CD4-positive, CD25-positive, alpha-beta regulatory T cell (primary cell): ENCODE measurements around the gene NRP1. TPM values are rescaled to one million over a fixed set of nuclear protein-coding genes. Genes with fewer than 3 reads are reported as not detected.

Experiments used
- ATAC-seq, 2 donors: fragments of 150-1000 bp; cut with Tn5 transposase; one replicate each; pipeline ENCODE4 v1.10.0; 2021; ENCODE audit warnings: low read depth in 2 of 2, moderate number of reproducible peaks in 2 of 2, moderate library complexity in 1 of 2
- DNase-seq, 3 donors: peaks; one replicate each; pipeline versions ENCODE4 v3.0.0 to v3.0.0-alpha.2; 2012 to 2022; ENCODE audit warnings: mixed read lengths in 1 of 3
- H3K27ac ChIP-seq: one replicate; pipeline ENCODE4 v1.7.0; 2013; ENCODE audit warnings: mild to moderate bottlenecking, low read length; ENCODE audit not compliant: insufficient read depth, poor library complexity, severe bottlenecking
- H3K27me3 ChIP-seq: one replicate; pipeline ENCODE4 v1.7.0; 2013; ENCODE audit warnings: low read length; ENCODE audit not compliant: control insufficient read depth, insufficient read depth
- H3K36me3 ChIP-seq: one replicate; pipeline ENCODE4 v1.7.0; 2013; ENCODE audit warnings: mild to moderate bottlenecking, low read length, moderate library complexity; ENCODE audit not compliant: control insufficient read depth, insufficient read depth
- H3K4me1 ChIP-seq: 2 replicates; pipeline ENCODE4 v1.7.0; 2013; ENCODE audit warnings: mild to moderate bottlenecking, low read length; ENCODE audit not compliant: insufficient read depth, control insufficient read depth, poor library complexity, severe bottlenecking
- H3K4me3 ChIP-seq: one replicate; pipeline ENCODE4 v1.7.0; 2013; ENCODE audit warnings: low read depth, mild to moderate bottlenecking, low read length, moderate library complexity
- H3K9me3 ChIP-seq, 2 experiments: 1 replicate in 1 of 2; 2 replicates in 1 of 2; pipeline ENCODE4 v1.7.0; 2013; ENCODE audit warnings: low read length in 2 of 2, mild to moderate bottlenecking in 1 of 2, moderate library complexity in 1 of 2; ENCODE audit not compliant: control insufficient read depth in 2 of 2
- H3K27ac Mint-ChIP-seq, 3 donors: one replicate each; pipeline ENCODE4 v1.8.0; 2020 to 2022; ENCODE audit warnings: mild to moderate bottlenecking in 3 of 3, mixed read lengths in 3 of 3, moderate library complexity in 2 of 3
- H3K27me3 Mint-ChIP-seq: one replicate; pipeline ENCODE4 v1.8.0; 2022; ENCODE audit warnings: mild to moderate bottlenecking, mixed read lengths
- H3K36me3 Mint-ChIP-seq: one replicate; pipeline ENCODE4 v1.8.0; 2020; ENCODE audit warnings: mixed read lengths
- H3K4me1 Mint-ChIP-seq, 4 donors: one replicate each; pipeline ENCODE4 v1.8.0; 2020 to 2022; ENCODE audit warnings: mixed read lengths in 4 of 4, mild to moderate bottlenecking in 1 of 4
- H3K4me3 Mint-ChIP-seq, 4 donors: one replicate each; pipeline ENCODE4 v1.8.0; 2020 to 2022; ENCODE audit warnings: mild to moderate bottlenecking in 4 of 4, mixed read lengths in 4 of 4, moderate library complexity in 3 of 4
- H3K9me3 Mint-ChIP-seq, 7 donors: one replicate each; pipeline ENCODE4 v1.8.0; 2020 to 2022; ENCODE audit warnings: mixed read lengths in 7 of 7, mild to moderate bottlenecking in 3 of 7, moderate library complexity in 2 of 7
- polyA plus RNA-seq, 4 donors: library from polyadenylated mRNA; unstranded; fragments of 300-500 nt; fragmentation: Illumina TruSeq; gene quantifications; one replicate each; pipeline ENCODE4 v1.2.3, GENCODE V29; 2021
- total RNA-seq: library from RNA; stranded (reverse); gene quantifications from one replicate; pipeline ENCODE4 v1.2.3, GENCODE V29; 2022

The NRP1 gene
- total and polyA plus RNA-seq, 5 donors from 2014 or later, result 0.05 TPM; not detected in 4

GRCh38 chr10:33162248-33162575 lies 172.3 kb downstream of the NRP1 start:
- DNase-seq (no peak), ATAC-seq (no peak)
- H3K27me3 ChIP-seq, result no peaks in the 10 kb centered on the region
- Mint-ChIP-seq H3K27me3 (no peaks in the 10 kb centered on the region), H3K36me3 (peaks cover 3% of the 10 kb centered on the region), H3K27ac (peak overlapping the region in 1 of 3 donors; percentile 45), H3K9me3 (peaks cover 0 to 1% (median 0%) of the 10 kb centered on the region in 7 donors), H3K4me1 (peaks cover 4 to 14% (median 9%) of the 10 kb centered on the region in 4 donors), H3K4me3 (no peak overlapping the region)
- H3K27ac ChIP-seq, result no peak overlapping the region
- H3K4me3 ChIP-seq, result no peak overlapping the region
- H3K4me1 ChIP-seq, result peaks cover 4% of the 10 kb centered on the region
- no peaks in the 10 kb centered on the region for H3K9me3 ChIP-seq
- no peaks in the 10 kb centered on the region for H3K36me3 ChIP-seq

- H3K4me1 ChIP-seq, result peaks cover 4% of the 10 kb centered on the region
- no peaks in the 10 kb centered on the region for H3K9me3 ChIP-seq
- Mint-ChIP-seq H3K4me1 (peaks cover 4 to 14% (median 9%) of the 10 kb centered on the region in 4 donors), H3K9me3 (peaks cover 0 to 1% (median 0%) of the 10 kb centered on the region in 7 donors), H3K27ac (peak overlapping the region in 1 of 3 donors; percentile 57), H3K27me3 (no peaks in the 10 kb centered on the region), H3K36me3 (peaks cover 3% of the 10 kb centered on the region), H3K4me3 (no peak overlapping the region)
- DNase-seq, result no peak
- H3K36me3 ChIP-seq, result no peaks in the 10 kb centered on the region
- H3K27ac ChIP-seq, result no peak overlapping the region
- no peaks in the 10 kb centered on the region for H3K27me3 ChIP-seq
- no peak overlapping the region for H3K4me3 ChIP-seq
- no peak for ATAC-seq
These were observed 172.8 kb downstream of the NRP1 start for GRCh38 chr10:33161550-33162247.

GRCh38 chr10:33160151-33160550 lies 174.3 kb downstream of the NRP1 start:
- H3K9me3 Mint-ChIP-seq, result peaks cover 0 to 1% (median 0%) of the 10 kb centered on the region in 7 donors
- H3K36me3 Mint-ChIP-seq, result no peaks in the 10 kb centered on the region
- no peak overlapping the region for H3K4me3 Mint-ChIP-seq
- peaks cover 4% of the 10 kb centered on the region for H3K27me3 Mint-ChIP-seq
- Histone ChIP-seq H3K27ac (no peak overlapping the region), H3K9me3 (no peaks in the 10 kb centered on the region), H3K4me1 (peaks cover 13% of the 10 kb centered on the region), H3K36me3 (no peaks in the 10 kb centered on the region), H3K27me3 (no peaks in the 10 kb centered on the region), H3K4me3 (no peak overlapping the region)
- peaks cover 13 to 28% (median 19%) of the 10 kb centered on the region in 4 donors for H3K4me1 Mint-ChIP-seq
- DNase-seq (no peak), ATAC-seq (no peak)
- H3K27ac Mint-ChIP-seq, result peak overlapping the region in 1 of 3 donors; percentile 16

GRCh38 chr10:33157103-33157502 lies 177.4 kb downstream of the NRP1 start:
- no peaks in the 10 kb centered on the region for H3K27me3 ChIP-seq
- no peak overlapping the region for H3K4me3 ChIP-seq
- H3K4me1 Mint-ChIP-seq, result peaks cover 28 to 46% (median 35%) of the 10 kb centered on the region in 4 donors
- peaks cover 40% of the 10 kb centered on the region for H3K4me1 ChIP-seq
- H3K27ac Mint-ChIP-seq, result no peak overlapping the region
- H3K4me3 Mint-ChIP-seq, result no peak overlapping the region
- ATAC-seq (no peak), DNase-seq (no peak)
- peaks cover 3% of the 10 kb centered on the region for H3K36me3 Mint-ChIP-seq
- H3K9me3 ChIP-seq, result no peaks in the 10 kb centered on the region
- H3K27me3 Mint-ChIP-seq, result peaks cover 4% of the 10 kb centered on the region
- peaks cover 0 to 1% (median 0%) of the 10 kb centered on the region in 7 donors for H3K9me3 Mint-ChIP-seq
- no peak overlapping the region for H3K27ac ChIP-seq
- H3K36me3 ChIP-seq, result no peaks in the 10 kb centered on the region

GRCh38 chr10:33155720-33156638 lies 178.5 kb downstream of the NRP1 start:
- DNase-seq, result peak; percentile 33 to 85 (median 64)
- Histone ChIP-seq H3K9me3 (no peaks in the 10 kb centered on the region), H3K36me3 (no peaks in the 10 kb centered on the region), H3K4me1 (peaks cover 51% of the 10 kb centered on the region), H3K4me3 (peak overlapping the region; percentile 8), H3K27me3 (no peaks in the 10 kb centered on the region), H3K27ac (peak overlapping the region; percentile 34)
- Mint-ChIP-seq H3K4me3 (peak overlapping the region; percentile 8 to 85 (median 42)), H3K36me3 (peaks cover 3% of the 10 kb centered on the region), H3K27me3 (peaks cover 4% of the 10 kb centered on the region), H3K4me1 (peaks cover 31 to 54% (median 42%) of the 10 kb centered on the region in 4 donors), H3K9me3 (peaks cover 0 to 4% (median 0%) of the 10 kb centered on the region in 7 donors), H3K27ac (peak overlapping the region; percentile 67 to 74 (median 72))
- peak; percentile 68 to 73 for ATAC-seq

- ATAC-seq (no peak), DNase-seq (no peak)
- Histone ChIP-seq H3K4me3 (peak overlapping the region; percentile 63), H3K4me1 (peaks cover 63% of the 10 kb centered on the region), H3K27me3 (no peaks in the 10 kb centered on the region), H3K36me3 (no peaks in the 10 kb centered on the region), H3K9me3 (no peaks in the 10 kb centered on the region), H3K27ac (peak overlapping the region; percentile 77)
- peaks cover 3% of the 10 kb centered on the region for H3K36me3 Mint-ChIP-seq
- peaks cover 4% of the 10 kb centered on the region for H3K27me3 Mint-ChIP-seq
- no peak overlapping the region for H3K4me3 Mint-ChIP-seq
- H3K27ac Mint-ChIP-seq, result peak overlapping the region; percentile 72 to 94 (median 91)
- peaks cover 37 to 66% (median 54%) of the 10 kb centered on the region in 4 donors for H3K4me1 Mint-ChIP-seq
- peaks cover 0 to 4% (median 0%) of the 10 kb centered on the region in 7 donors for H3K9me3 Mint-ChIP-seq
These were observed 179.9 kb downstream of the NRP1 start for GRCh38 chr10:33154590-33154989.

- Mint-ChIP-seq H3K36me3 (peaks cover 3% of the 10 kb centered on the region), H3K27ac (peak overlapping the region; percentile 72 to 94 (median 91)), H3K9me3 (peaks cover 0 to 4% (median 0%) of the 10 kb centered on the region in 7 donors), H3K4me1 (peaks cover 37 to 66% (median 54%) of the 10 kb centered on the region in 4 donors), H3K4me3 (peak overlapping the region; percentile 53 to 84 (median 63)), H3K27me3 (peaks cover 4% of the 10 kb centered on the region)
- no peaks in the 10 kb centered on the region for H3K27me3 ChIP-seq
- peak overlapping the region; percentile 63 for H3K4me3 ChIP-seq
- peak overlapping the region; percentile 77 for H3K27ac ChIP-seq
- H3K36me3 ChIP-seq, result no peaks in the 10 kb centered on the region
- no peaks in the 10 kb centered on the region for H3K9me3 ChIP-seq
- H3K4me1 ChIP-seq, result peaks cover 63% of the 10 kb centered on the region
- peak; percentile 46 to 50 for ATAC-seq
- DNase-seq, result peak in 2 of 3 donors; percentile 39 to 75
These were observed 180.5 kb downstream of the NRP1 start for GRCh38 chr10:33153968-33154327.
